SK-N-MC (cell line): ENCODE data around the gene LXN.

Source experiments
- DNase-seq: peaks from one replicate; pipeline ENCODE4 v3.0.0-alpha.2; 2011; ENCODE audit warnings: low read depth, low spot score
- H3K27ac ChIP-seq: fragments of 200-600 bp; sonication (generic); 2 replicates; pipeline ENCODE4 v1.5.1; 2016; ENCODE audit warnings: mixed run types
- H3K36me3 ChIP-seq: fragments of 200-600 bp; sonication (generic); 2 replicates; pipeline ENCODE4 v1.6.1; 2017; ENCODE audit warnings: antibody characterized with exemption, low read length, mixed read lengths; ENCODE audit not compliant: insufficient read depth
- H3K4me3 ChIP-seq: fragments of 200-600 bp; sonication (generic); 2 replicates; pipeline ENCODE4 v1.5.1; 2016
- H3K9ac ChIP-seq: fragments of 200-600 bp; sonication (generic); 2 replicates; pipeline ENCODE4 v1.8.0; 2017; ENCODE audit warnings: mixed run types, mixed read lengths; ENCODE audit not compliant: insufficient read length
- H3K9me3 ChIP-seq: fragments of 200-600 bp; sonication (generic); 2 replicates; pipeline ENCODE4 v1.6.1; 2017; ENCODE audit warnings: low read depth, mild to moderate bottlenecking, antibody characterized with exemption, low read length, moderate library complexity, mixed read lengths
- EZH2 ChIP-seq: fragments of 200-600 bp; sonication (generic); IDR thresholded peaks from one replicate; pipeline ENCODE4 v1.6.1; 2017; ENCODE audit warnings: antibody characterized with exemption
- FOXP2 ChIP-seq: optimal IDR thresholded peaks from 2 replicates; pipeline ENCODE3; 2011; ENCODE audit warnings: mild to moderate bottlenecking, moderate library complexity; ENCODE audit not compliant: insufficient read depth; ENCODE audit errors: extremely low read length, control extremely low read depth
- POLR2AphosphoS5 ChIP-seq: IDR thresholded peaks from 2 replicates; pipeline ENCODE4 v1.6.1; 2012; ENCODE audit warnings: mild to moderate bottlenecking, low read depth, low read length, borderline replicate concordance

Gene LXN

DNA sequence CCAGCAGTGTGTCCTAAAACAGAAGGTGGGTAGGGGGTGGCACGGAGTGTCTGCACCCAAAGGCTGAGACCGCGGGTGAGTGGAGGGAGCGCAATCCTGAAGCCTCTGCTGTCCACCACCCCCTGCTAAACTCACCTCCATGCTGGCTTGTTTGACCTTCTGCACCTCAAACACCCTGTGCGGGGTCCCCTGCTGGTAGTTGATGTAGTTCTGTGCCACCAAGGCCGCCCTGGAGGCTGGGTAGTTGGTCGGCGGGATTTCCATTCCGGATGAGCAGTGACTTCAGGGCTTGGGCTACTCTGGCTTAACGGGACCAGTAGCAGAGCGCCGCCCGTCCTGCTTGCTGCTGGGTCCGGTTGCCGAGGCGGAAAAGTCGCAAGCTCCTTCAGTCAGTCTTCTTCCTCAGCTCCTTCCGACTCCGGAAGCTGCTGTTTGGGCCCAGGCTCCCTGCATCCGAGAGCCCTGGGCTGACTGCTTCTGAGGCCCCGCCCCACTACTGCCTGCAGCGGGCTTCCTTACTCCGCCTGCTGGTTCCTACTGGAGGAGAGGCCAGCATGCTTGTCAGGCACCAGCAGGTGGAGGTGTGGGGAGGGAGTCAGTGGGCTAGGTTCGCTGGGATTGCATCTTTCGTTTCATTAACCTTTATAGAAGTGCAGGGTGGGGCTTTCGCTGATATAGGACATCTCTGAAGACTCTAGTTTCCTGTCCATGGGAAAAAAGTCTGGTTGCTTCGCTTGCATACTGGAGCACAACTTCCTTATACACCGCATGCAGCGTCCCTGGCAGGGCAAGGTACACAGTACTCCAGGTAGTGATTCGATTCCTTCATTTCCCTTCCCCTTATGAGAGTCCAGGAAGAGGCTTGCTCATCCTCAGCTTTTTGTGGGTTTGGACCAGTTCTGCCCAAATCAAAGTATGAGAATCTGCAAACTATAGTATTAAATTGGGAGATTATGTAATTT is at the start of gene LXN:
Gene LXN (minus strand): TSS at position 434 of the 962 bp plus-strand sequence. CDS start 170 bp downstream, at position 264.
- no peak within 1 kb of the TSS for H3K4me3 ChIP-seq

DNA sequence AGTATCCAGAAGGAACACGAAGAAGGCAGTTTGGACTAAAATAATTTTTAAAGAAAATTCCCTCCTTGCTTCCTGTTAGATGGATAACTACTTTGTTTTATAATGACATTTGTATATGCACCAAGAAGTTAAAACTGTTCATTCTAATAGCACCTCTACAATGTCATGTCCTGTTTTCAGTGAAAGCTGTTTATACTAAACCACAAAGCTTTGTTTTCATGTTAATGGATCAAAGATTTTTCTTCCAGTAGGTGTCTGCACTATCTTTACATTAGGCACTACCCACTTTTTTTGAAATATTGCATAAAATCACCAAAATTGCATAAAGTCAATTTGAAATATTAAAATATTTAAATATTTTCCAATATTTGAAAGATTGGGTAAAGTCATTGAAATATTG is 49.7 kb upstream of the LXN start:
- no peak overlapping the region for H3K9ac ChIP-seq
- H3K9me3 ChIP-seq = no peaks in the 10 kb centered on the region
- H3K36me3 ChIP-seq = peaks cover 8% of the 10 kb centered on the region
- TF ChIP-seq EZH2 (no peak), FOXP2 (no peak), POLR2AphosphoS5 (no peak)
- H3K27ac ChIP-seq = no peak overlapping the region
- DNase-seq = no peak
- no peak overlapping the region for H3K4me3 ChIP-seq

More for the DNA sequence above, at the start of gene LXN:
- no peaks in the 10 kb centered on the region for H3K9me3 ChIP-seq
- no peak within 1 kb of the TSS for H3K27ac ChIP-seq
- TF ChIP-seq FOXP2 (no peak), EZH2 (no peak), POLR2AphosphoS5 (no peak)
- H3K9ac ChIP-seq = no peak within 1 kb of the TSS
- H3K36me3 ChIP-seq = peaks cover 34% of the 10 kb centered on the region
- no peak for DNase-seq

GRCh38 chr3:158718490-158719170 is 46.2 kb upstream of the LXN start:
- Histone ChIP-seq H3K36me3 (peaks cover 11% of the 10 kb centered on the region), H3K9ac (no peak overlapping the region), H3K9me3 (no peaks in the 10 kb centered on the region), H3K4me3 (no peak overlapping the region), H3K27ac (no peak overlapping the region)
- no peak for TF ChIP-seq POLR2AphosphoS5
- TF ChIP-seq EZH2 = no peak
- TF ChIP-seq FOXP2 = no peak
- DNase-seq = no peak

DNA sequence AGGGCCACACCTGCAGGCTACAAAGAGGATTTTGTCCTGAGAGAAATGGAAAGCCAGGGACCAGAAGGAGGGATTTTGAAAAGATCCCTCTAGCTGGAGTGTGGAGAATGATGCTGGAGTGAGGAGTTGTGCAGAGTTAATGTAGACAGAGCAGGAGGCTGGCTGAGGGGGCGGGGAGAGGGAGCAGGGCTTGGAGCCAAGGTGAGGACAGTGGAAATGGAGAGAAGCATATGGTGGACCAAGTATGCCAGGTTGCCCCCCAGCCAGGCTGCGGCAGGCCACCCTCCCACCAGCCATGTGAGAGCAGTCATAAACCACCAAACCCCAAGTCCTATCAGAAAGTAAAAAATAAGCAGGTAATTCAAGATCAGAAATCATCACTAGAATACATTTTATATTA is 45.1 kb upstream of the LXN start:
- no peak for DNase-seq

DNA sequence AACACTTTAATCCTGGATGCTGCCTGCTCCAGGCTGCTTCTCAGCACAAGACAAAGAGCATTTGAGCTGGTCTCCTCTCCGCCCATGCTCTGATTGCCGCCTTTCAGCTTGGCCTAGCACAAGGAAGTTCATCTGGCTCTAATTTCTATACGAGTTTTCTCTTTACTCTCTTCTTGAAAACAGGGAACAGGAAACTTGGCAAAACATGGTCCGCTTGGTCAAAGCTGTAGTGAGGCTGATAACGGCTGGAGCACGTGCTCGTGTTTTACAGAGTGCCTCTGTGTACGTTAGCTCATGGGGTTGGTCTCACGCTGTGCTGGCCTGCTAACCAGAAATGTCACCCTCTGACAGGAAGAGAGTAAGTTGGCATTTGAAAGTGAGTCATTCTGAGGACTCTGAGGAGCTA is 40.6 kb upstream of the LXN start:
- Histone ChIP-seq H3K9ac (no peak overlapping the region), H3K4me3 (no peak overlapping the region), H3K36me3 (peaks cover 22% of the 10 kb centered on the region), H3K9me3 (no peaks in the 10 kb centered on the region), H3K27ac (no peak overlapping the region)
- TF ChIP-seq FOXP2 = no peak
- TF ChIP-seq EZH2 = no peak
- no peak for TF ChIP-seq POLR2AphosphoS5
- no peak for DNase-seq

More for the DNA sequence above, 45.1 kb upstream of the LXN start:
- H3K9me3 ChIP-seq = no peaks in the 10 kb centered on the region
- TF ChIP-seq EZH2 = no peak
- no peak for TF ChIP-seq POLR2AphosphoS5
- TF ChIP-seq FOXP2 = no peak
- no peak overlapping the region for H3K9ac ChIP-seq
- H3K4me3 ChIP-seq = no peak overlapping the region
- H3K36me3 ChIP-seq = peaks cover 19% of the 10 kb centered on the region
- no peak overlapping the region for H3K27ac ChIP-seq

- Histone ChIP-seq H3K27ac (no peak overlapping the region), H3K36me3 (peaks cover 28% of the 10 kb centered on the region)
Observed at GRCh38 chr3:158712443-158712842, 40.0 kb upstream of the LXN start.

DNA sequence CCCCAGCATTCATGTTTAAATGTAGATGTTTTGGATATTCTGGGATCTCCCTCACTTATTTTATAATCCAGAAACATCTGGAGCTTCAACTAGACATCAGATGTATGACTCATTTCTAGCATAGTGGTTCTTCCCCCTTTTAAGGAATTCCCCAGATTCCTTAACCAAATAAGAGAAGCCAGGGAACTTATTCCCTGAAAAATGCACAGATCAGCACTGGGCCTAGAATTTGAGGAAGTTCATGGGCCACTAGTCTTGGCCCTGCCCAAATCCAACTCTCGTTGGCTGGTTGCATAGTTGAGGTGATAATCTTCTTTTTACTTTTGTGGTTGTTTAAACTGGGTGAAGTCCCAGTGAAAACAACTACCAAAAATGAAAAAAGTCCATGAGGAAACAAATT is 39.4 kb upstream of the LXN start:
- Histone ChIP-seq H3K36me3 (peaks cover 28% of the 10 kb centered on the region), H3K27ac (no peak overlapping the region), H3K9me3 (no peaks in the 10 kb centered on the region), H3K9ac (no peak overlapping the region), H3K4me3 (no peak overlapping the region)
- no peak for DNase-seq
- TF ChIP-seq FOXP2 (no peak), EZH2 (no peak), POLR2AphosphoS5 (no peak)

More at GRCh38 chr3:158712443-158712842, 40.0 kb upstream of the LXN start:
- Histone ChIP-seq H3K4me3 (no peak overlapping the region), H3K9ac (no peak overlapping the region), H3K9me3 (no peaks in the 10 kb centered on the region)
- DNase-seq = no peak
- TF ChIP-seq POLR2AphosphoS5 = no peak
- no peak for TF ChIP-seq EZH2
- TF ChIP-seq FOXP2 = no peak

DNA sequence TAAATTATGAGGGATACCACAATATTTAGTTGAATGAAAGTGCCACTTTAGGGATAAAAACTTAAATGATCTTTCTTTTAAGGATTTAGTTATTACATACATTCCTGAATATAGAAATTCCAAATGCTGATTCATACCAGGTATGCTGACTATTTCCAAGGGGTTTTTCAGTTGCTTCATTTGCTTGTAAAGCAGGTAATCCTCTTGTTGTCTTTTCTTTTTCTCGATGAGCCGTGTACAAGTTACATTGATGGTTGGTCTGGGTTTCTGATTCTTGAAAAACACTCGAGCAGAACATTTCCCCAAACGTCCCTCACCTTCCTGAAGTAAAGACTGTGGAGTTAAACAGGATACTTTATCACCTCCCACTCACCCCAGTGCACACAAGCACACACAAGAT is 38.2 kb upstream of the LXN start:
- Histone ChIP-seq H3K36me3 (peaks cover 28% of the 10 kb centered on the region), H3K9me3 (no peaks in the 10 kb centered on the region), H3K9ac (no peak overlapping the region), H3K4me3 (no peak overlapping the region), H3K27ac (no peak overlapping the region)
- TF ChIP-seq EZH2 = no peak
- no peak for TF ChIP-seq FOXP2
- TF ChIP-seq POLR2AphosphoS5 = no peak
- DNase-seq = no peak

DNA sequence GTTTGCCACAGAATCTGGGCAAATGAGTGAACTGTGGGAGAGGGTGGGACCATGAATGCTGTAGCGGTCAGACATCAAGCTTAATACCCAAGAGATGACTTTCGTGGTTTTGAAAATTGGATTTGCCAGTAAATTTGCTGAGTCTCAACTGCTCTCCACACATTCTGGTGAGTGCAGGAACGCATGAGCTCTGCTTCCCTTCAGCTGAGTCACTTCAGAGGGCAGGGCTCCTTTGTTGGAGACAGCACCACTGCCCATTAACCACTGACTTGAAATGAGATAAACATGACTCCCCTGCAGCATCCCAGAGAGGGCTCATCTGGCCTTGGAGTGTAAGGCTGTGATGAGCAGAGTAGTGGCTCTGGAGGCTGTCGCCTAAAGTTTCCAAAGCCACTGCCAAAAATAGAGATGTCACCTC is 37.2 kb upstream of the LXN start:
- Histone ChIP-seq H3K36me3 (peaks cover 27% of the 10 kb centered on the region), H3K27ac (no peak overlapping the region)
- DNase-seq = no peak

More for the DNA sequence above, 37.2 kb upstream of the LXN start:
- TF ChIP-seq FOXP2 (no peak), EZH2 (no peak), POLR2AphosphoS5 (no peak)
- Histone ChIP-seq H3K4me3 (no peak overlapping the region), H3K9ac (no peak overlapping the region), H3K9me3 (no peaks in the 10 kb centered on the region)
